HepG2 (cell line): Measurements from ENCODE around the gene FGA. TPM values are rescaled to one million over a fixed set of nuclear protein-coding genes. Genes with fewer than 3 reads are reported as not detected.
A peak's percentile ranks its signal among the peaks of the same experiment; 100 is the strongest.

Experiments
- AFF4 ChIP-seq: sonication (generic); formaldehyde crosslinking; IDR thresholded peaks from 2 replicates; pipeline ENCODE4 v1.4.0; 2020; ENCODE audit warnings: missing genetic modification reagents
- DNMT1 ChIP-seq: sonication (generic); formaldehyde crosslinking; IDR thresholded peaks from 2 replicates; pipeline ENCODE4 v1.5.1; 2020; ENCODE audit warnings: mild to moderate bottlenecking, missing genetic modification reagents
- FOSL1 ChIP-seq: sonication (generic); formaldehyde crosslinking; IDR thresholded peaks from 2 replicates; pipeline ENCODE4 v1.9.0; 2021; ENCODE audit warnings: missing genetic modification reagents, borderline replicate concordance
- SALL2 ChIP-seq: sonication (generic); formaldehyde crosslinking; IDR thresholded peaks from 2 replicates; pipeline ENCODE4 v1.8.1; 2023; ENCODE audit warnings: mild to moderate bottlenecking, missing genetic modification reagents, inconsistent platforms
- ZNF124 ChIP-seq: sonication (generic); formaldehyde crosslinking; IDR thresholded peaks from 2 replicates; pipeline ENCODE4 v1.4.0; 2020; ENCODE audit warnings: missing genetic modification reagents
- ZNF318 ChIP-seq: sonication (generic); formaldehyde crosslinking; IDR thresholded peaks from 2 replicates; pipeline ENCODE4 v1.4.0; 2020; ENCODE audit warnings: mild to moderate bottlenecking, missing genetic modification reagents
- polyA plus RNA-seq, 8 experiments: library from polyadenylated mRNA; depleted of rRNA in 3 of 8; stranded (reverse) in 7 of 8; unstranded in 1 of 8; fragments of >200 nt; fragmentation: Illumina TruSeq in 4 of 8; extraction: Trizol in 4 of 8; gene quantifications; 2 replicates each; pipeline versions ENCODE4 v1.2.1 to v1.2.3, GENCODE V29; 2011 to 2016; ENCODE audit warnings: low read depth in 4 of 8, missing spikeins in 1 of 8, mixed read lengths in 1 of 8; ENCODE audit not compliant: insufficient read depth in 1 of 8
- total RNA-seq, 5 experiments: library from RNA; depleted of rRNA; stranded (reverse); fragments of >200 nt; fragmentation: Illumina TruSeq; extraction: Trizol; gene quantifications; 2 replicates each; pipeline ENCODE4 v1.2.3, GENCODE V29; 2016; ENCODE audit warnings: low read depth in 1 of 5
- TF ChIP-seq, protein P1 (sequence below): IDR thresholded peaks from 2 replicates; pipeline ENCODE4 v1.6.1; 2016; ENCODE audit warnings: low read depth, missing genetic modification reagents, missing compliant biosample characterization
- TF ChIP-seq, protein P2 (sequence below): sonication (generic); formaldehyde crosslinking; IDR thresholded peaks from 2 replicates; pipeline ENCODE4 v1.4.0; 2020; ENCODE audit warnings: missing genetic modification reagents; ENCODE audit errors: not compliant biosample characterization
- TF ChIP-seq, protein P3 (sequence below): sonication (generic); formaldehyde crosslinking; IDR thresholded peaks from 2 replicates; pipeline ENCODE4 v1.8.1; 2022; ENCODE audit warnings: mild to moderate bottlenecking, missing genetic modification reagents

FGA gene
- total and polyA plus RNA-seq, 2 of the 13 experiments (the other 11 are each of a cell fraction or from before 2014, with no cell fraction given), result 640 to 1,523 TPM

- TF ChIP-seq, protein P1, sequence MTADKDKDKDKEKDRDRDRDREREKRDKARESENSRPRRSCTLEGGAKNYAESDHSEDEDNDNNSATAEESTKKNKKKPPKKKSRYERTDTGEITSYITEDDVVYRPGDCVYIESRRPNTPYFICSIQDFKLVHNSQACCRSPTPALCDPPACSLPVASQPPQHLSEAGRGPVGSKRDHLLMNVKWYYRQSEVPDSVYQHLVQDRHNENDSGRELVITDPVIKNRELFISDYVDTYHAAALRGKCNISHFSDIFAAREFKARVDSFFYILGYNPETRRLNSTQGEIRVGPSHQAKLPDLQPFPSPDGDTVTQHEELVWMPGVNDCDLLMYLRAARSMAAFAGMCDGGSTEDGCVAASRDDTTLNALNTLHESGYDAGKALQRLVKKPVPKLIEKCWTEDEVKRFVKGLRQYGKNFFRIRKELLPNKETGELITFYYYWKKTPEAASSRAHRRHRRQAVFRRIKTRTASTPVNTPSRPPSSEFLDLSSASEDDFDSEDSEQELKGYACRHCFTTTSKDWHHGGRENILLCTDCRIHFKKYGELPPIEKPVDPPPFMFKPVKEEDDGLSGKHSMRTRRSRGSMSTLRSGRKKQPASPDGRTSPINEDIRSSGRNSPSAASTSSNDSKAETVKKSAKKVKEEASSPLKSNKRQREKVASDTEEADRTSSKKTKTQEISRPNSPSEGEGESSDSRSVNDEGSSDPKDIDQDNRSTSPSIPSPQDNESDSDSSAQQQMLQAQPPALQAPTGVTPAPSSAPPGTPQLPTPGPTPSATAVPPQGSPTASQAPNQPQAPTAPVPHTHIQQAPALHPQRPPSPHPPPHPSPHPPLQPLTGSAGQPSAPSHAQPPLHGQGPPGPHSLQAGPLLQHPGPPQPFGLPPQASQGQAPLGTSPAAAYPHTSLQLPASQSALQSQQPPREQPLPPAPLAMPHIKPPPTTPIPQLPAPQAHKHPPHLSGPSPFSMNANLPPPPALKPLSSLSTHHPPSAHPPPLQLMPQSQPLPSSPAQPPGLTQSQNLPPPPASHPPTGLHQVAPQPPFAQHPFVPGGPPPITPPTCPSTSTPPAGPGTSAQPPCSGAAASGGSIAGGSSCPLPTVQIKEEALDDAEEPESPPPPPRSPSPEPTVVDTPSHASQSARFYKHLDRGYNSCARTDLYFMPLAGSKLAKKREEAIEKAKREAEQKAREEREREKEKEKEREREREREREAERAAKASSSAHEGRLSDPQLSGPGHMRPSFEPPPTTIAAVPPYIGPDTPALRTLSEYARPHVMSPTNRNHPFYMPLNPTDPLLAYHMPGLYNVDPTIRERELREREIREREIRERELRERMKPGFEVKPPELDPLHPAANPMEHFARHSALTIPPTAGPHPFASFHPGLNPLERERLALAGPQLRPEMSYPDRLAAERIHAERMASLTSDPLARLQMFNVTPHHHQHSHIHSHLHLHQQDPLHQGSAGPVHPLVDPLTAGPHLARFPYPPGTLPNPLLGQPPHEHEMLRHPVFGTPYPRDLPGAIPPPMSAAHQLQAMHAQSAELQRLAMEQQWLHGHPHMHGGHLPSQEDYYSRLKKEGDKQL (CRISPR knock-in tag), result peak; percentile 92
- TF ChIP-seq SALL2 (no peak), ZNF318 (CRISPR knock-in tag) (no peak), DNMT1 (CRISPR knock-in tag) (no peak), AFF4 (CRISPR knock-in tag) (no peak), ZNF124 (CRISPR knock-in tag) (peak; percentile 48; the same call in 1 of the 2 replicates), FOSL1 (CRISPR knock-in tag) (no peak)
- TF ChIP-seq, protein P2, sequence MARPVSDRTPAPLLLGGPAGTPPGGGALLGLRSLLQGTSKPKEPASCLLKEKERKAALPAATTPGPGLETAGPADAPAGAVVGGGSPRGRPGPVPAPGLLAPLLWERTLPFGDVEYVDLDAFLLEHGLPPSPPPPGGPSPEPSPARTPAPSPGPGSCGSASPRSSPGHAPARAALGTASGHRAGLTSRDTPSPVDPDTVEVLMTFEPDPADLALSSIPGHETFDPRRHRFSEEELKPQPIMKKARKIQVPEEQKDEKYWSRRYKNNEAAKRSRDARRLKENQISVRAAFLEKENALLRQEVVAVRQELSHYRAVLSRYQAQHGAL, result no peak
- TF ChIP-seq, protein P3, sequence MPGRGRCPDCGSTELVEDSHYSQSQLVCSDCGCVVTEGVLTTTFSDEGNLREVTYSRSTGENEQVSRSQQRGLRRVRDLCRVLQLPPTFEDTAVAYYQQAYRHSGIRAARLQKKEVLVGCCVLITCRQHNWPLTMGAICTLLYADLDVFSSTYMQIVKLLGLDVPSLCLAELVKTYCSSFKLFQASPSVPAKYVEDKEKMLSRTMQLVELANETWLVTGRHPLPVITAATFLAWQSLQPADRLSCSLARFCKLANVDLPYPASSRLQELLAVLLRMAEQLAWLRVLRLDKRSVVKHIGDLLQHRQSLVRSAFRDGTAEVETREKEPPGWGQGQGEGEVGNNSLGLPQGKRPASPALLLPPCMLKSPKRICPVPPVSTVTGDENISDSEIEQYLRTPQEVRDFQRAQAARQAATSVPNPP (CRISPR knock-in tag), result no peak
These were observed 13.2 kb downstream of the FGA start (continued) for GRCh38 chr4:154577324-154577723.
